Endothelial cell (in vitro differentiated cells): ENCODE measurements around the gene EPHA1. TPM values are rescaled to one million over a fixed set of nuclear protein-coding genes. Genes with fewer than 3 reads are reported as not detected.
"Not testable (repeated sequence)": the region's sequence is repeated elsewhere in the genome, so short reads cannot be mapped to it uniquely, and the experiment has no call there.

Source experiments
- DNase-seq: peaks from one replicate; pipeline ENCODE4 v3.0.0; 2021; ENCODE audit warnings: low spot score
- H3K27ac Mint-ChIP-seq: one replicate; pipeline ENCODE4 v1.8.0; 2021; ENCODE audit warnings: mixed read lengths, inconsistent platforms; ENCODE audit not compliant: unreplicated experiment
- H3K27me3 Mint-ChIP-seq: one replicate; pipeline ENCODE4 v1.8.0; 2021; ENCODE audit warnings: mild to moderate bottlenecking, moderate library complexity, mixed read lengths, inconsistent platforms; ENCODE audit not compliant: unreplicated experiment
- H3K36me3 Mint-ChIP-seq: one replicate; pipeline ENCODE4 v1.8.0; 2021; ENCODE audit warnings: mild to moderate bottlenecking, low read depth, mixed read lengths, inconsistent platforms; ENCODE audit not compliant: unreplicated experiment
- H3K4me1 Mint-ChIP-seq: one replicate; pipeline ENCODE4 v1.8.0; 2021; ENCODE audit warnings: mild to moderate bottlenecking, mixed read lengths, inconsistent platforms; ENCODE audit not compliant: unreplicated experiment
- H3K4me3 Mint-ChIP-seq: one replicate; pipeline ENCODE4 v1.8.0; 2021; ENCODE audit warnings: mild to moderate bottlenecking, mixed read lengths, inconsistent platforms; ENCODE audit not compliant: unreplicated experiment
- H3K9me3 Mint-ChIP-seq: one replicate; pipeline ENCODE4 v1.8.0; 2021; ENCODE audit warnings: mixed read lengths, inconsistent platforms; ENCODE audit not compliant: unreplicated experiment
- total RNA-seq: library from RNA; stranded (reverse); fragmentation: NEBNext Ultra II Directional; extraction: Animal tissue kit (Norgen Biotek cat#: 25700); gene quantifications from one replicate; pipeline ENCODE4 v1.2.1, GENCODE V29; 2021; ENCODE audit not compliant: unreplicated experiment
- TF ChIP-seq, protein P1 (sequence below): fragments of 200-600 bp; sonication (generic); IDR thresholded peaks from one replicate; pipeline ENCODE4 v1.5.0; 2021; ENCODE audit warnings: antibody characterized with exemption; ENCODE audit not compliant: unreplicated experiment

Gene EPHA1
- total RNA-seq, 1 donor from 2014 or later = 7.1 TPM

GRCh38 chr7:143416565-143417149 lies 8.0 kb upstream of the EPHA1 start:
- no peak for DNase-seq
- Mint-ChIP-seq H3K4me1 (peaks cover 10% of the 10 kb centered on the region), H3K27me3 (peaks cover 5% of the 10 kb centered on the region), H3K36me3 (no peaks in the 10 kb centered on the region), H3K4me3 (no peak overlapping the region), H3K27ac (no peak overlapping the region), H3K9me3 (no peaks in the 10 kb centered on the region)
- TF ChIP-seq, protein P1, sequence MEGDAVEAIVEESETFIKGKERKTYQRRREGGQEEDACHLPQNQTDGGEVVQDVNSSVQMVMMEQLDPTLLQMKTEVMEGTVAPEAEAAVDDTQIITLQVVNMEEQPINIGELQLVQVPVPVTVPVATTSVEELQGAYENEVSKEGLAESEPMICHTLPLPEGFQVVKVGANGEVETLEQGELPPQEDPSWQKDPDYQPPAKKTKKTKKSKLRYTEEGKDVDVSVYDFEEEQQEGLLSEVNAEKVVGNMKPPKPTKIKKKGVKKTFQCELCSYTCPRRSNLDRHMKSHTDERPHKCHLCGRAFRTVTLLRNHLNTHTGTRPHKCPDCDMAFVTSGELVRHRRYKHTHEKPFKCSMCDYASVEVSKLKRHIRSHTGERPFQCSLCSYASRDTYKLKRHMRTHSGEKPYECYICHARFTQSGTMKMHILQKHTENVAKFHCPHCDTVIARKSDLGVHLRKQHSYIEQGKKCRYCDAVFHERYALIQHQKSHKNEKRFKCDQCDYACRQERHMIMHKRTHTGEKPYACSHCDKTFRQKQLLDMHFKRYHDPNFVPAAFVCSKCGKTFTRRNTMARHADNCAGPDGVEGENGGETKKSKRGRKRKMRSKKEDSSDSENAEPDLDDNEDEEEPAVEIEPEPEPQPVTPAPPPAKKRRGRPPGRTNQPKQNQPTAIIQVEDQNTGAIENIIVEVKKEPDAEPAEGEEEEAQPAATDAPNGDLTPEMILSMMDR = peak; percentile 93

GRCh38 chr7:143415742-143416397 lies 7.2 kb upstream of the EPHA1 start:
- DNase-seq = no peak
- no peaks in the 10 kb centered on the region for H3K9me3 Mint-ChIP-seq
- TF ChIP-seq, protein P1 = no peak
- H3K27me3 Mint-ChIP-seq = peaks cover 5% of the 10 kb centered on the region
- H3K36me3 Mint-ChIP-seq = no peaks in the 10 kb centered on the region
- no peak overlapping the region for H3K27ac Mint-ChIP-seq
- H3K4me1 Mint-ChIP-seq = peaks cover 10% of the 10 kb centered on the region
- no peak overlapping the region for H3K4me3 Mint-ChIP-seq

DNA sequence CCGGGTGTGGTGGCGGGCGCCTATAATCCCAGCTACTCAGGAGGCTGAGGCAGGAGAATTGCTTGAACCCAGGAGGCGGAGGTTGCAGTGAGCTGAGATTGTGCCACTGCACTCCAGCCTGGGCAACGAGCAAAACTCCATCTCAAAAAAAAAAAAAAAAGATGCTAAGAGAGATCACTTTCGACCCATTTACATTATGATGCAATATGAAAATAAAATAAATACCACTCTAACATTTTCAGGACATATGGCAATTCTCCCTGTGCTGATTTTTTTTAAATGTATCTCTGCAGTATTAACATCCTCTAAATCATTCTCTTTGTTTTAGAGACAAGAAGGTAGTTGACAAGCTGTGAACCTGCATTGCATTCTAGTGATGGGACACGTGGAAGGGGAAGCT lies 6.6 kb upstream of the EPHA1 start:
- not testable (repeated sequence) for H3K27ac Mint-ChIP-seq, H3K27me3 Mint-ChIP-seq, H3K36me3 Mint-ChIP-seq, H3K4me3 Mint-ChIP-seq, DNase-seq, H3K9me3 Mint-ChIP-seq
- peaks cover 15% of the 10 kb centered on the region for H3K4me1 Mint-ChIP-seq

GRCh38 chr7:143413123-143413522 lies 4.5 kb upstream of the EPHA1 start:
- no peak for DNase-seq
- no peak overlapping the region for H3K27ac Mint-ChIP-seq
- peaks cover 26% of the 10 kb centered on the region for H3K4me1 Mint-ChIP-seq
- no peak overlapping the region for H3K4me3 Mint-ChIP-seq
- peaks cover 10% of the 10 kb centered on the region for H3K27me3 Mint-ChIP-seq
- TF ChIP-seq, protein P1 = no peak
- no peaks in the 10 kb centered on the region for H3K9me3 Mint-ChIP-seq
- no peaks in the 10 kb centered on the region for H3K36me3 Mint-ChIP-seq

DNA sequence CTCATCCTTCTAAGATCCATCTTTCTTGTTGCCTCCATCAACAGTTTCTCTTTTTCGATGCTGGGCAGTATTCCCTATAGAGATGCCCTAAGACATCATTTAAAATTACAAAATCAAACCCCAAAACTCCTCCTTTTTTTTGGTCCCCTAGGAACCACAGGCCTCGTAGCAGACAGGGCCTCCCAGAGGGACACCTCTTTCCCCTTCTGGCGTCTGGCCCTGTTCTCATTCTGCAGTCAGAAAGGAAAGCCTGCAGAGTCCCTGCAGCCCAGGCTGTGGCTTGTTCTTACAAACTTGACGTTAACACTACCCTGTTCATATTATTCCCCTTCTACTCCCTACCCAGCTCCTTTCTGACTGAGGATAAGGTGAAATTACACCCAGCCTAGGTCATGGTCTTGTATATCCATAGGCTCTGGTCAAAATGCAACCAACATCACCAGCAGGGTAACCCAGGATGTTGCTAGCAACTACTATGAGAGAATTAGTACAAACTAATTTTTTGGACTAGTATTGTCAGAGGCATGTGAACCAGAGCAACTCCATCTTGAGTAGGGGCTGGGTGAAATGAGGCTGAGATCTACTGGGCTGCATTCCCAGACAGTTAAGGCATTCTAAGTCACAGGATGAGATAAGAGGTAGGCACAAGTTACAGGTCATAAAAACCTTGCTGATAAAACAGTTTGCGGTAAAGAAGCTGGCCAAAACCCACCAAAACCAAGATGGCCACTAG lies 3.5 kb upstream of the EPHA1 start:
- TF ChIP-seq, protein P1 = no peak
- DNase-seq = no peak
- Mint-ChIP-seq H3K4me3 (no peak overlapping the region), H3K27me3 (peaks cover 9% of the 10 kb centered on the region), H3K27ac (no peak overlapping the region), H3K4me1 (peaks cover 30% of the 10 kb centered on the region), H3K9me3 (no peaks in the 10 kb centered on the region), H3K36me3 (no peaks in the 10 kb centered on the region)
